KMS-11 (cell line): ENCODE measurements around the gene CDAN1.

Experiments used
- H2AFZ ChIP-seq: fragments of 200-600 bp; sonication (generic); 2 replicates; pipeline ENCODE4 v1.6.1; 2016; ENCODE audit warnings: antibody characterized with exemption, mixed run types, low read depth
- H3K27ac ChIP-seq: fragments of 200-600 bp; sonication (generic); 2 replicates; pipeline ENCODE4 v1.6.1; 2016; ENCODE audit warnings: mild to moderate bottlenecking, mixed run types
- H3K27me3 ChIP-seq: fragments of 200-600 bp; sonication (generic); 2 replicates; pipeline ENCODE4 v1.6.1; 2017; ENCODE audit warnings: mild to moderate bottlenecking, low read depth, mixed run types, moderate library complexity; ENCODE audit not compliant: insufficient read depth
- H3K36me3 ChIP-seq: fragments of 200-600 bp; sonication (generic); 2 replicates; pipeline ENCODE4 v1.6.1; 2017; ENCODE audit warnings: mild to moderate bottlenecking, mixed run types; ENCODE audit not compliant: insufficient read depth
- H3K4me1 ChIP-seq: fragments of 200-600 bp; sonication (generic); 2 replicates; pipeline ENCODE4 v1.6.1; 2016; ENCODE audit warnings: mild to moderate bottlenecking, low read depth, mixed run types; ENCODE audit not compliant: poor library complexity, severe bottlenecking
- H3K4me2 ChIP-seq: fragments of 200-600 bp; sonication (generic); 2 replicates; pipeline ENCODE4 v1.7.0; 2016; ENCODE audit warnings: mild to moderate bottlenecking, mixed run types
- H3K4me3 ChIP-seq: fragments of 200-600 bp; sonication (generic); IDR thresholded peaks from 2 replicates; pipeline ENCODE4 v1.6.1; 2017; ENCODE audit warnings: low read depth, low read length, mixed read lengths; ENCODE audit not compliant: insufficient read depth
- H3K79me2 ChIP-seq: fragments of 200-600 bp; sonication (generic); 2 replicates; pipeline ENCODE4 v1.6.1; 2016; ENCODE audit warnings: low read depth, mixed run types; ENCODE audit not compliant: insufficient read depth
- H3K9ac ChIP-seq: fragments of 200-600 bp; sonication (generic); 2 replicates; pipeline ENCODE4 v1.6.1; 2016; ENCODE audit warnings: mild to moderate bottlenecking, mixed run types
- H4K20me1 ChIP-seq: fragments of 200-600 bp; sonication (generic); 2 replicates; pipeline ENCODE4 v1.6.1; 2016; ENCODE audit warnings: mild to moderate bottlenecking, mixed run types; ENCODE audit not compliant: insufficient read depth
- TF ChIP-seq, protein P1 (sequence below): fragments of 200-600 bp; sonication (generic); conservative IDR thresholded peaks from 2 replicates; pipeline ENCODE4 v1.6.1; 2017; ENCODE audit warnings: low read depth, mild to moderate bottlenecking, antibody characterized with exemption, low read length, moderate library complexity, mixed read lengths

Gene CDAN1

GRCh38 chr15:42731461-42731860 lies 5.5 kb downstream of the CDAN1 start:
- Histone ChIP-seq H3K27me3 (no peaks in the 10 kb centered on the region), H3K79me2 (no peaks in the 10 kb centered on the region), H3K36me3 (no peaks in the 10 kb centered on the region), H3K4me1 (no peaks in the 10 kb centered on the region), H3K27ac (no peak overlapping the region), H2AFZ (no peak overlapping the region), H3K4me2 (no peak overlapping the region), H3K9ac (no peak overlapping the region), H4K20me1 (no peaks in the 10 kb centered on the region), H3K4me3 (no peak overlapping the region)
- TF ChIP-seq, protein P1, sequence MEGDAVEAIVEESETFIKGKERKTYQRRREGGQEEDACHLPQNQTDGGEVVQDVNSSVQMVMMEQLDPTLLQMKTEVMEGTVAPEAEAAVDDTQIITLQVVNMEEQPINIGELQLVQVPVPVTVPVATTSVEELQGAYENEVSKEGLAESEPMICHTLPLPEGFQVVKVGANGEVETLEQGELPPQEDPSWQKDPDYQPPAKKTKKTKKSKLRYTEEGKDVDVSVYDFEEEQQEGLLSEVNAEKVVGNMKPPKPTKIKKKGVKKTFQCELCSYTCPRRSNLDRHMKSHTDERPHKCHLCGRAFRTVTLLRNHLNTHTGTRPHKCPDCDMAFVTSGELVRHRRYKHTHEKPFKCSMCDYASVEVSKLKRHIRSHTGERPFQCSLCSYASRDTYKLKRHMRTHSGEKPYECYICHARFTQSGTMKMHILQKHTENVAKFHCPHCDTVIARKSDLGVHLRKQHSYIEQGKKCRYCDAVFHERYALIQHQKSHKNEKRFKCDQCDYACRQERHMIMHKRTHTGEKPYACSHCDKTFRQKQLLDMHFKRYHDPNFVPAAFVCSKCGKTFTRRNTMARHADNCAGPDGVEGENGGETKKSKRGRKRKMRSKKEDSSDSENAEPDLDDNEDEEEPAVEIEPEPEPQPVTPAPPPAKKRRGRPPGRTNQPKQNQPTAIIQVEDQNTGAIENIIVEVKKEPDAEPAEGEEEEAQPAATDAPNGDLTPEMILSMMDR = no peak

- H3K4me2 ChIP-seq = no peak overlapping the region
- no peak overlapping the region for H3K27ac ChIP-seq
- H3K27me3 ChIP-seq = no peaks in the 10 kb centered on the region
- H3K9ac ChIP-seq = no peak overlapping the region
- H3K4me1 ChIP-seq = no peaks in the 10 kb centered on the region
- no peak overlapping the region for H3K4me3 ChIP-seq
- H3K79me2 ChIP-seq = no peaks in the 10 kb centered on the region
- H2AFZ ChIP-seq = no peak overlapping the region
- TF ChIP-seq, protein P1 = no peak
- H3K36me3 ChIP-seq = no peaks in the 10 kb centered on the region
- H4K20me1 ChIP-seq = no peaks in the 10 kb centered on the region
These were observed 6.4 kb downstream of the CDAN1 start for GRCh38 chr15:42730536-42730935.

DNA sequence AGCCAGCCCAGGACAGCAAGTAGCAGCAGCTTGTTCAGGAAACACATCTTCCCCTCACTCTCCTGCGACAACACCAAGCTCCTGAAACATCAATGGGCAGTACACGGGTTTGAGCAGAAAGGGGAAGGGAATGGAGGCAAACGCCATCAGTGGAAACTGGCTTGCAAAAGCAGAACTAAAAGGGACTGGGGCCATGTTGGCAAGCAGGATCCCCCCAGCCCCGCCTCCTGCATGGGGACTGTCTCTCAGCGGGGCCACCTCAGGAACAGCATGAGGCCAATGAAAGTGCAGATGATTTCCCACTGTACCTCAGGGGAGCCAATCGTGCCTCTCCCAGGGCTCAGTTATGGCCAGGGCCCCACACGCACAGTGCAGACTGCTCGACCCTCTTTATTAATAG lies 6.8 kb downstream of the CDAN1 start:
- Histone ChIP-seq H3K36me3 (0 out of 2 replicates have a peak, but pooled peaks cover 2% of the 10 kb centered on the region), H2AFZ (no peak overlapping the region), H3K27me3 (no peaks in the 10 kb centered on the region), H3K4me1 (no peaks in the 10 kb centered on the region), H3K4me2 (no peak overlapping the region), H3K4me3 (no peak overlapping the region), H3K79me2 (no peaks in the 10 kb centered on the region), H3K27ac (no peak overlapping the region), H3K9ac (no peak overlapping the region), H4K20me1 (no peaks in the 10 kb centered on the region)
- TF ChIP-seq, protein P1 = no peak

DNA sequence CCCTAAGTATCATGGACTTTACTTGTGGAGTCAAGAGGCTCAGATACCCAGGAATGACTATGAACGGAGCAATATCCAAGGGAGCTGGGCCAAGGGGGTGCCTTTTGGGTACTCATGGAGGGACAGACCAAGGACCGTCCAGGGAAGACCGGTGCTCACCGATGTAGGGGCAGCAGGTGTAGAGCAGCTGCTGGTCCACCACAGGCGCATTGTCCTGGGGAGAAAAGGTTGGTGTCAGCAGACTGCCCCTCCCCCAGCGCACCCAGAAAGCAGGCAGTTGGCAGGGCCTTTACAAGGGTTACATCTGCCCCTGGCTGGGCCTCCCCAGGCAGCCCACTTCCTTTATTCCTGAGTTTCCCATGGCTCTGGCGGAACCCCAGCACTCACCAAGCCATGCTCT lies 7.5 kb downstream of the CDAN1 start:
- H3K9ac ChIP-seq = no peak overlapping the region
- H3K27ac ChIP-seq = no peak overlapping the region
- H3K36me3 ChIP-seq = 0 out of 2 replicates have a peak, but pooled peaks cover 4% of the 10 kb centered on the region
- TF ChIP-seq, protein P1 = no peak
- H2AFZ ChIP-seq = no peak overlapping the region
- no peaks in the 10 kb centered on the region for H4K20me1 ChIP-seq
- H3K4me3 ChIP-seq = no peak overlapping the region
- no peaks in the 10 kb centered on the region for H3K79me2 ChIP-seq
- H3K4me2 ChIP-seq = no peak overlapping the region
- H3K4me1 ChIP-seq = no peaks in the 10 kb centered on the region
- H3K27me3 ChIP-seq = no peaks in the 10 kb centered on the region
